ENCODE data around the gene NEK4.

The NEK4 gene

GRCh38 chr3:52712291-52713212, 58.2 kb downstream of the NEK4 start:
- Histone ChIP-seq H3K79me2 (ENCODE audit: control insufficient read depth, insufficient read depth, low read length, poor library complexity) (no peaks in the 10 kb centered on the region), H3K27ac (ENCODE audit: low read depth, low read length) (no peak overlapping the region), H4K12ac (ENCODE audit: low read depth, low read length) (no peak overlapping the region), H3K4me1 (ENCODE audit: control insufficient read depth in 1 of 2, insufficient read depth in 2 of 2, low read length in 2 of 2) (peaks cover 5 to 8% of the 10 kb centered on the region in 2 experiments), H3K36me3 (ENCODE audit: control insufficient read depth in 1 of 2, insufficient read depth in 2 of 2, low read length in 2 of 2) (peaks cover 3 to 6% of the 10 kb centered on the region in 2 experiments), H2BK120ac (ENCODE audit: insufficient read depth, low read length, poor library complexity) (no peak overlapping the region), H2BK5ac (ENCODE audit: low read depth, low read length, poor library complexity) (no peak overlapping the region), H3K4ac (ENCODE audit: low read depth, low read length) (no peak overlapping the region), H4K8ac (ENCODE audit: low read depth, low read length) (no peak overlapping the region), H3K23ac (ENCODE audit: low read length) (no peak overlapping the region), H3K4me2 (ENCODE audit: low read length) (no peak overlapping the region), H3K27me3 (ENCODE audit: insufficient read depth, low read length) (no peaks in the 10 kb centered on the region), H2AFZ (ENCODE audit: insufficient read depth, low read length, poor library complexity) (no peak overlapping the region), H2AK5ac (ENCODE audit: low read length) (no peak overlapping the region), H2BK12ac (ENCODE audit: low read length) (no peak overlapping the region), H3K4me3 (ENCODE audit: low read depth, low read length) (no peak overlapping the region), H3K18ac (ENCODE audit: low read length) (no peak overlapping the region), H3K79me1 (ENCODE audit: low read length) (no peaks in the 10 kb centered on the region), H3K9me3 (ENCODE audit: insufficient read depth, low read depth, low read length) (peaks cover 2% of the 10 kb centered on the region), H4K91ac (ENCODE audit: low read depth, low read length) (no peak overlapping the region), H3K9ac (ENCODE audit: low read length) (no peak overlapping the region), H3K14ac (ENCODE audit: low read length) (no peak overlapping the region)
- no CpG with 5 or more reads among the region's 17 CpGs for WGBS (ENCODE audit: extremely low coverage, insufficient coverage, insufficient read length)
- DNase-seq: no peak

- Histone ChIP-seq H3K14ac (ENCODE audit: low read length) (no peak overlapping the region), H2BK12ac (ENCODE audit: low read length) (no peak overlapping the region), H3K27me3 (ENCODE audit: insufficient read depth, low read length) (no peaks in the 10 kb centered on the region), H3K27ac (ENCODE audit: low read depth, low read length) (no peak overlapping the region), H3K18ac (ENCODE audit: low read length) (no peak overlapping the region), H4K12ac (ENCODE audit: low read depth, low read length) (no peak overlapping the region), H3K79me2 (ENCODE audit: control insufficient read depth, insufficient read depth, low read length, poor library complexity) (peaks cover 6% of the 10 kb centered on the region), H3K23ac (ENCODE audit: low read length) (no peak overlapping the region), H3K36me3 (ENCODE audit: control insufficient read depth in 1 of 2, insufficient read depth in 2 of 2, low read length in 2 of 2) (peaks cover 2 to 3% of the 10 kb centered on the region in 2 experiments), H2AFZ (ENCODE audit: insufficient read depth, low read length, poor library complexity) (no peak overlapping the region), H3K4me3 (ENCODE audit: low read depth, low read length) (no peak overlapping the region), H4K91ac (ENCODE audit: low read depth, low read length) (no peak overlapping the region), H2BK120ac (ENCODE audit: insufficient read depth, low read length, poor library complexity) (no peak overlapping the region), H3K79me1 (ENCODE audit: low read length) (peaks cover 7% of the 10 kb centered on the region), H3K4ac (ENCODE audit: low read depth, low read length) (no peak overlapping the region), H2BK5ac (ENCODE audit: low read depth, low read length, poor library complexity) (no peak overlapping the region), H3K4me2 (ENCODE audit: low read length) (no peak overlapping the region), H3K9ac (ENCODE audit: low read length) (no peak overlapping the region), H3K9me3 (ENCODE audit: insufficient read depth, low read depth, low read length) (peaks cover 6% of the 10 kb centered on the region), H2AK5ac (ENCODE audit: low read length) (no peak overlapping the region), H3K4me1 (ENCODE audit: control insufficient read depth in 1 of 2, insufficient read depth in 2 of 2, low read length in 2 of 2) (peaks cover 5 to 11% of the 10 kb centered on the region in 2 experiments), H4K8ac (ENCODE audit: low read depth, low read length) (no peak overlapping the region)
- WGBS (ENCODE audit: extremely low coverage, insufficient coverage, insufficient read length): no CpG with 5 or more reads among the region's 2 CpGs
- no peak for DNase-seq
Measured at GRCh38 chr3:52710512-52710911, 60.2 kb downstream of the NEK4 start.

GRCh38 chr3:52707585-52707984, 63.2 kb downstream of the NEK4 start:
- no peak overlapping the region for H2BK120ac ChIP-seq (ENCODE audit: insufficient read depth, low read length, poor library complexity)
- no peak overlapping the region for H3K23ac ChIP-seq (ENCODE audit: low read length)
- H2AK5ac ChIP-seq (ENCODE audit: low read length): no peak overlapping the region
- H3K9me3 ChIP-seq (ENCODE audit: insufficient read depth, low read depth, low read length): peaks cover 4% of the 10 kb centered on the region
- no peak overlapping the region for H3K14ac ChIP-seq (ENCODE audit: low read length)
- no peak overlapping the region for H3K18ac ChIP-seq (ENCODE audit: low read length)
- WGBS (ENCODE audit: extremely low coverage, insufficient coverage, insufficient read length): no CpG with 5 or more reads among the region's 4 CpGs
- H3K27ac ChIP-seq (ENCODE audit: low read depth, low read length): no peak overlapping the region
- no peak overlapping the region for H3K4ac ChIP-seq (ENCODE audit: low read depth, low read length)
- H2AFZ ChIP-seq (ENCODE audit: insufficient read depth, low read length, poor library complexity): no peak overlapping the region
- peaks cover under 1 to 2% of the 10 kb centered on the region in 2 experiments for H3K36me3 ChIP-seq (ENCODE audit: control insufficient read depth in 1 of 2, insufficient read depth in 2 of 2, low read length in 2 of 2)
- no peak overlapping the region for H3K9ac ChIP-seq (ENCODE audit: low read length)
- no peak overlapping the region for H4K12ac ChIP-seq (ENCODE audit: low read depth, low read length)
- no peak overlapping the region for H2BK5ac ChIP-seq (ENCODE audit: low read depth, low read length, poor library complexity)
- H3K79me2 ChIP-seq (ENCODE audit: control insufficient read depth, insufficient read depth, low read length, poor library complexity): peaks cover 10% of the 10 kb centered on the region
- H3K79me1 ChIP-seq (ENCODE audit: low read length): peaks cover 13% of the 10 kb centered on the region
- no peak overlapping the region for H4K8ac ChIP-seq (ENCODE audit: low read depth, low read length)
- no peak overlapping the region for H2BK12ac ChIP-seq (ENCODE audit: low read length)
- no peak for DNase-seq
- no peak overlapping the region for H3K4me2 ChIP-seq (ENCODE audit: low read length)
- H3K27me3 ChIP-seq (ENCODE audit: insufficient read depth, low read length): no peaks in the 10 kb centered on the region
- no peak overlapping the region for H4K91ac ChIP-seq (ENCODE audit: low read depth, low read length)
- peaks cover 3 to 8% of the 10 kb centered on the region in 2 experiments for H3K4me1 ChIP-seq (ENCODE audit: control insufficient read depth in 1 of 2, insufficient read depth in 2 of 2, low read length in 2 of 2)
- no peak overlapping the region for H3K4me3 ChIP-seq (ENCODE audit: low read depth, low read length)

DNA sequence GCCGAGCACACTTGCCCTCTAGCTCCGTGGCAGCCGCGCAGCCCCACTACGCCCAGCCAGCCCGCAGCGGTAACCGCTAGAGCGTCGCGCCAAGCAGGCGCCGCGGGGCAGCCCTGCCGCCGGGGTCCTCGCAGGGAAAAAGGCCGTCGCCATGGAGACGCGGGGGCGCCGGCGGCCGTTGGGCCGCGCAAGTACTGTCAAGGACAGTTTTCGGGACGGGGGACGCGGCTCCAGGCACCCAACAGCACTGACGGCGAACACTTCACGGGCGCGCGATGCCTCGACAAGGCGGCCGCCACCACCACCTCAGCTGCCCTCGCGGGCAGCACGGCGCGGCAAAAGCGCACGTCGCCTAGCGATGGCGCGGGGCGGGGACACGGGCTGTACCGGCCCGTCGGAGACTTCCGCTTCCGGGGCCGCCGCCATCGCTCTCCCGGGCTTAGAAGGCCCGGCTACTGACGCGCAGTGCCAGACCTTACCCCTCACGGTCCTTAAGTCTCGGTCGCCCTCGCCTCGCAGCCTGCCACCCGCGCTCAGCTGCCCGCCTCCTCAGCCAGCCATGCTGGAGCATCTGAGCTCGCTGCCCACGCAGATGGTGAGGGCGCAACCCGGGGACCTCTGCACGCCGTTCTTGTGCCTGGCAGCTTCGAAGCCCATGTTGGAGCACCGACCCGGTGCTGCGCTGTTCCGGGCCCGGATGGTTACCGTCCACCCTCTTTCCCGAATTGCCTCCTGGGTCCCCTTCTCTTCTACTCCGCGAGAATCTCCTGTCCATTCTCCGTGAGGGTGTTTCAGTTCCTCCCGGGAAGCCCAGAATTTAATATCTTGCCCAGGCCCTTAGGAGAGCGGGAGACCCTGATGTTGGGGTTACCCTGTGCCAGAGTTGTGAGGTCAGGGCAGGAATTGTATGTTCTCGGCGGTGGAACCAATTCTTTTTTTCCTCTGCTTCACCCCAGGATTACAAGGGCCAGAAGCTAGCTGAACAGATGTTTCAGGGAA, 64.8 kb downstream of the NEK4 start, which contains the start of the genes GLT8D1 and SPCS1:
TSS of gene GLT8D1 (minus strand) at position 104 of the 999 bp plus-strand sequence. CDS start 5,331 bp downstream, outside the sequence.
TSS of gene SPCS1 (plus strand) at position 419 of the 999 bp plus-strand sequence. CDS start at position 560, 141 bp downstream.
- peaks cover 13% of the 10 kb centered on the region for H3K79me1 ChIP-seq (ENCODE audit: low read length)
- peak within 1 kb of the TSS; percentile 96 for H3K4me3 ChIP-seq (ENCODE audit: low read depth, low read length)
- H3K36me3 ChIP-seq (ENCODE audit: control insufficient read depth in 1 of 2, insufficient read depth in 2 of 2, low read length in 2 of 2): peaks cover 0 to 2% of the 10 kb centered on the region in 2 experiments
- peak within 1 kb of the TSS; percentile 97 for H4K8ac ChIP-seq (ENCODE audit: low read depth, low read length)
- peaks cover 10% of the 10 kb centered on the region for H3K79me2 ChIP-seq (ENCODE audit: control insufficient read depth, insufficient read depth, low read length, poor library complexity)
- H2AK5ac ChIP-seq (ENCODE audit: low read length): peak within 1 kb of the TSS; percentile 93
- H3K23ac ChIP-seq (ENCODE audit: low read length): no peak within 1 kb of the TSS
- H2BK5ac ChIP-seq (ENCODE audit: low read depth, low read length, poor library complexity): peak within 1 kb of the TSS; percentile 82
- peak within 1 kb of the TSS; percentile 97 for H3K14ac ChIP-seq (ENCODE audit: low read length)
- H2BK120ac ChIP-seq (ENCODE audit: insufficient read depth, low read length, poor library complexity): peak within 1 kb of the TSS; percentile 87
- DNase-seq: peak; percentile 82 to 91
- peak within 1 kb of the TSS; percentile 98 for H4K12ac ChIP-seq (ENCODE audit: low read depth, low read length)
- no CpG with 5 or more reads among the region's 94 CpGs for WGBS (ENCODE audit: extremely low coverage, insufficient coverage, insufficient read length)
- peak within 1 kb of the TSS; percentile 96 for H3K4ac ChIP-seq (ENCODE audit: low read depth, low read length)
- H4K91ac ChIP-seq (ENCODE audit: low read depth, low read length): peak within 1 kb of the TSS; percentile 96
- peak within 1 kb of the TSS; percentile 78 for H3K27ac ChIP-seq (ENCODE audit: low read depth, low read length)
- H3K4me2 ChIP-seq (ENCODE audit: low read length): peak within 1 kb of the TSS; percentile 79
- H3K27me3 ChIP-seq (ENCODE audit: insufficient read depth, low read length): no peaks in the 10 kb centered on the region
- H3K9ac ChIP-seq (ENCODE audit: low read length): peak within 1 kb of the TSS; percentile 90
- H2BK12ac ChIP-seq (ENCODE audit: low read length): no peak within 1 kb of the TSS
- H3K4me1 ChIP-seq (ENCODE audit: control insufficient read depth in 1 of 2, insufficient read depth in 2 of 2, low read length in 2 of 2): peaks cover 3 to 8% of the 10 kb centered on the region in 2 experiments
- H3K18ac ChIP-seq (ENCODE audit: low read length): peak within 1 kb of the TSS; percentile 97
- H2AFZ ChIP-seq (ENCODE audit: insufficient read depth, low read length, poor library complexity): peak within 1 kb of the TSS; percentile 98
- H3K9me3 ChIP-seq (ENCODE audit: insufficient read depth, low read depth, low read length): peaks cover 4% of the 10 kb centered on the region
